ENCODE data around the gene ROR1. TPM values are rescaled to one million over a fixed set of nuclear protein-coding genes. Genes with fewer than 3 reads are reported as not detected.

ROR1 gene
- total RNA-seq, 1 experiment from 2014 or later, result not detected

DNA sequence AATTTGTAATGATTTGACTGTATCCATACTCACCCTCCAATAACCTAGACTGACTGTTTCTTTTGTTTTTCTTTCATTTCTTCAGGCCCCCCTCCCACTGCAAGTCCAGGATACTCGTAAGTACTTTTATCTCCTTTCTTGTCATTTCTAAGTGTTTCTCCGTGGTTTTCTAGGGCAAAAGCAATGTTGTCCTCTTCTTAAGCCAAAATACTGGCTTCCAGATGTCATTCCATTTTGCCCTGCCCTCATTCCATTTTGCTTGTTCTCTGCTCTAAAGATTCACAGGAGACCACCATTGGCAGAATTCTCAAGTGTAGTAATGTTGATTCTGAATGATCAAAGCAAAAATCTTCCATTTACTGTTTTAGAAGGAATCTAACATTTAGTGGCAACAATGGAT lies 276.8 kb downstream of the ROR1 start:
- in situ Hi-C loops (cut with HindIII; ENCODE audit: low sequenced_read_pairs), result no loop called here

DNA sequence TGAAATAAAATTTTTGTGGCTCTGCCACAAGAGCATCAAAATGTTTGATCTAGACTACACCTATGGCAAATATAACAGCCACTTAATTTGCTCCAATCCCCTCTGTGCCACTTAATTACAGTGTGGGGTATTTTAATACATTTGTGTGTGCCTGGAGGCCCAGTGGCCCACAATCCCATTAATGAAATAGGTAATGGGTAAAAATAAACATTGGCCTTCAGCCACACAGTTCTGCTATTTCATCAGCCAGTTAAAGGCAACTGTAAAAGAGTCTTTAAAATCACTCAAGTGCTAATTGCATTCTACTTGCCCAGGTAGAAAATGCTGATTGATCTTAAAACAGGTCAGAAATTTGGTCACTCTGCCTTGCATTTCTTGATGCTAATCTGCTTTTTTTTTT lies 278.0 kb downstream of the ROR1 start:
- no peak for DNase-seq (ENCODE audit: low spot score)
- in situ Hi-C loops (cut with HindIII; ENCODE audit: low sequenced_read_pairs), result no loop called here

More for the DNA sequence above, 276.8 kb downstream of the ROR1 start:
- no peak for DNase-seq (ENCODE audit: low spot score)

DNA sequence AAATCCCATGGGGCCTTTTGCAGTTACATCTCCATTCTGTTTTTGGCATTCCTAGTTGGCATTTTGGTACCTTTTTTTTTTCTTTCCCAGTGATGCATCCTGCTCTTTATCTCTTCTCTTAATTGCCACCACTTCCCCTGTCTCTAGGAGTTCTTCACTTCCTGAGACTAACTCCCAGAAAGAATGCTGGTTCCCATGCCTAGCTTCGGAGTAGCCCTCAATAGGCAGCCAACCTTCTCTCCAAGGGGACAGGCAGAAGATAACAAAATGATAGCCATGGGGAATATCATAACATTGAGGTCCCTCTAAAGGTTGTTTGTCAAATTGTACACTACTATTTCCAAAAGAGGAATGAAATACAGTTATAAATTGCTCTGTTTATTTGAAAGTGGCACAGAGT lies 279.0 kb downstream of the ROR1 start:
- in situ Hi-C loops (cut with HindIII; ENCODE audit: low sequenced_read_pairs), result no loop called here

DNA sequence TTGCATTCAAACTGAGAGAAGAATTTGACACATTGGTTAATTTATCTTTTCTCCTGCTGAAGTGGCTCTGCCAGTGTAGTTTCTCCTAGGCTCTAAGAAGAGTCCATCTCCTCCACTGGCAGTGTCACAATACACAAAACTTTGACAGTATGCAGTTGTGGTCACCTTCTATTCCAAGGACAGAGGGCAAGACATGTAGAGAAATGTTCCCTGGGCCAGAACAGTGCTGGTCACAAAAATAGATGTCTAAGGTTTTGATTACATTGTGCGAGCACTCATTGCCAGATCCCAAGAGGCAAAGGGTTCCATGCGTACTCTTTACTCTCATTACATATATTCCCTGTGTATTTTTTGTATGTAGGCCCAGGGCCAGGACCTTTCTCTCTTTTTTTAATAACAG lies 281.5 kb downstream of the ROR1 start:
- DNase-seq (ENCODE audit: low spot score), result no peak
- in situ Hi-C loops (cut with HindIII; ENCODE audit: low sequenced_read_pairs), result no loop called here

More for the DNA sequence above, 279.0 kb downstream of the ROR1 start:
- DNase-seq (ENCODE audit: low spot score), result no peak

DNA sequence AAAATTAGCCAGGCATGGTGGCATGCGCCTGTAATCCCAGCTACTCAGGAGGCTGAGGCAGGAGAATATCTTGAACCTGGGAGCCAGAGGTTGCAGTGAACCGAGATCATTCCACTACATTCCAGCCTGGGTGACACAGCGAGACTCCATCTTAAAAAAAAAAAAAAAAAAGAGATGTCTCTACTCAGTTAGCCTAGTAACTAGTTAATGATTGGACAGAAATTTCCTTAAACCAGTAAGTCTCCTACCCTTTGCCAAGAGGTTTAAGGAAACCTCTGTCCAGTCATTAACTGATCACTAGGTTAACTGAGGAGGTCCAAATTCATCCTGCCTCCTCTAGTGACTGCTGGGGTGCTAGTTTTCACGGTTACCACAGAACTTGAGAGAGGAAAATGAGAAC lies 285.7 kb downstream of the ROR1 start:
- in situ Hi-C loops (cut with HindIII; ENCODE audit: low sequenced_read_pairs), result no loop called here

DNA sequence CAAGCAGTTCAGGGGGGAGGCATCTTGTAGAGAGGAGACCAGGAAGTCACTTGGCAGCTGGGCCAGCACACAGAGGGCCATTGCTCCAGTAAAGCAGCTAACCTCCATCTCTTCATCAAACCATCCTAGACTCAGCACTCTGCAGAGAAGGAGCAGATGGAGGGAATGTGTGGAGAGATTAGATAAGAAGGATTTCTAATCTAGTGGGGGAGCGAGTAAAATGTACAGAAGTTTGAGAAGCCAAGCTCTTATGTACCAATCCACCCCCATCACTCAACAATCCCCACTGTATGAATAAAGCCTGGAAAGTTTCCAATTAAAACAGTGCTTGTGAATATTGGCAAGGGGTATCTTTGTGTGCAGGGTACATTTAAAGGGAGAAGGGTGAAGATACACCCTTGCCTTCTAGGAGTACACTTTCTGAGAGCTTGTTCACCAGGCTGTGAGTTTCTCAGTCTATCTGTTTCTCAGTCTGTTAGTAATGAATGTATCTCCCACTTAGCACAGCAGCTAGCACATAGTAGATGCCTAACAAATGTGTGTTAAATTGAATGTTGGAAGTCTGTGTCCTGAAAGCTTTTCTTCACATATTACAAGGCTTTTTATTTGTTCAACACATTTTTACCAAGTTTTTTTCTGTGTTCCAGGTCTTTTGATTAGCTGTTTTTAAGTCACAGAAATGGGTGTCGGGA lies 286.9 kb downstream of the ROR1 start:
- in situ Hi-C loops (cut with HindIII; ENCODE audit: low sequenced_read_pairs), result no loop called here
- no peak for DNase-seq (ENCODE audit: low spot score)

More for the DNA sequence above, 285.7 kb downstream of the ROR1 start:
- DNase-seq (ENCODE audit: low spot score), result no peak

DNA sequence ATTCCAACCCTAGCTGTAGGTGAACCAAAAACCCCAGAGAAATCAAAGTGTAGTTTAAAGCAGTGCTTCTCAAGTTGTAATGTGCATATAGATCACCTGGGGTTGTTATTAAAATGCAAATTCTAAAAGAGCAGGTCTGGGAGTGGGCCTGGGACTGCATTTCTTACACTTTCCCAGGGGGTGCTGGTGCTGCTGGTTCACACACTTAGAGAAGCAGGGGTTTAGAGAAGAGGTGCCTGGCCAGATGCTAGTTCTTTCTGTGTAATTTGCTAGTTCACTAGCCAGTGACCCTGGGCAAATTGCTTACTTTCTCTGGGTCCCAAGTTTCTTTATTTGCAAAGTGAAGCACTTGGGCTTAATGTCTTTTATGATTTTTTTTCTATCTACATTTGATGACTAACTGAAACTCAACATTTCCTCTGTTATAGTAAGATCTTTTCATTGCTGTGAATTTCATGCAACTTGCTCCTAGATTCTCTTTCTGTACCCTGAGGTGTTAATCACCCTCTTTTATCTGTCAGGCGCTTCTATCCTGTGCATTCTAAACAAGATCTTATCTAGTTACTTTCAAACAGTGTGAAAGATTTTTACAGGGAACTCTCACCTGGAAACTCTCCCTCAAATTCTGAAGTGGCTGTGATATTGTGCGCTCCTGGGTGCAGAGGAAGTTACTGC lies 287.8 kb downstream of the ROR1 start:
- DNase-seq (ENCODE audit: low spot score), result no peak
- in situ Hi-C loops (cut with HindIII; ENCODE audit: low sequenced_read_pairs), result no loop called here

DNA sequence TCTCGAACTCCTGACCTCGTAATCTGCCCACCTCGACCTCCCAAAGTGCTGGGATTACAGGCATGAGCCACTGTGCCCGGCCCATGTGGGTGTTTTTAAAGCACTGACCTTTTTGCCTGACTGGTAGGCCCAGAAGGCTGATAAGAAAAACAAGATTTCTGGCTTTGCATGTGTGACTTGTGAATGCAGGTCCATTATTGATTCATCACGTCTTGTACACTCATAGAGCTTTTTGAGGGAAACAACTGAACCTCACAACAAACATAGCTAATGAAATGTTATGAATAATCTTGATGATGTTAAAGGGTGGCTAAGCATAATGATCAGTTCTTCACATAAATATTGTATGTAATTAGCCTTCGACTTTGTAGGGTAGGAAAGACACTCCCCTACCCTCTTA lies 288.7 kb downstream of the ROR1 start:
- in situ Hi-C loops (cut with HindIII; ENCODE audit: low sequenced_read_pairs), result no loop called here
- no peak for DNase-seq (ENCODE audit: low spot score)

DNA sequence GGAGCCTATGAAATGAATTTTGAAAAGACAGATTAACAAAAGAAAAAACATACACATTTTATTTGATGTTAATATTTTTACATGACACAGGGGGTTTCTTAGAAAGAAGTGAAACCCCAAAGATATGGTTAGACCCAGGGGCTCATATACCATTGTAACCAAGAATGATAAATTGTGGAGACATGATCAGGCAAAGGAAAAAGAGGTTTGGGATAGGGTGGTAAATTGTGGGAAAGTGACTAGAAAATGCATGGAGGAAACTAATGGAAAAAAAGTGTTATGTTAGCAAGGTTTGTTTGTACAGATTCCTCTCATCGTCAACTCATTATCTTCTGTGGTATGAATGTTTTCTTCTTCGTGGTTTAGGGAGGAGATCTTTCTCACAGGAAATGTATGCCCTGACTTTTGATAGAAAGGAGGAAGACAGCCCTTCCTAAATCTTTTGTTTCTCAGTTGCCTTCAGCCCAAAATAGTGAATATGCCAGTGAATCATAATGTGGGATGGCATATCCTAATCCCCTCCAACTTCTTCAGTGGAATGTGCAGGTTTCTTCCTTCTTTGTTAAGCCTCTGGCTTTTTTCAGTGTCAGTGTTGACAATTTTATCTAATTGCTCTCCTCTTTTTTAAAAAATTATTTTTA lies 289.2 kb downstream of the ROR1 start:
- in situ Hi-C loops (cut with HindIII; ENCODE audit: low sequenced_read_pairs), result no loop called here
- no peak for DNase-seq (ENCODE audit: low spot score)

DNA sequence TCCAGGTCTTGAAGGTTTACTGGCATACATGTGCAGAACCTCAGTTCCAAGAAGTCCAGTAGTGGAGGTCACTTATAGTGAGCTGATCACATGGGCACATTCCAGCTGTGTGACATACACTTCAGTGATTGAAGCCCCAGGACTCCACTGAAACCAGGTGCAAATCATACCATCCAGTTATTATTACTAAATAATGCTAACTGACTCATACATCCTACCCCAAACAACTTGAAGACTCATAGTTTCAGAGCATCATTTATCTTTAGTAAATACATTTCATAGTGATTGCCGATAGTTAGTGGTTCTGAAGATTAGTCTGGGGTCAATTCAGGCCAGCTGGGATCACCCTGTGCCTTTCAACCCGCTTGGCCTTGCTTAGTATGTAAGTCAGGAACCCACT lies 291.8 kb downstream of the ROR1 start:
- no peak for DNase-seq (ENCODE audit: low spot score)
- in situ Hi-C loops (cut with HindIII; ENCODE audit: low sequenced_read_pairs), result no loop called here

DNA sequence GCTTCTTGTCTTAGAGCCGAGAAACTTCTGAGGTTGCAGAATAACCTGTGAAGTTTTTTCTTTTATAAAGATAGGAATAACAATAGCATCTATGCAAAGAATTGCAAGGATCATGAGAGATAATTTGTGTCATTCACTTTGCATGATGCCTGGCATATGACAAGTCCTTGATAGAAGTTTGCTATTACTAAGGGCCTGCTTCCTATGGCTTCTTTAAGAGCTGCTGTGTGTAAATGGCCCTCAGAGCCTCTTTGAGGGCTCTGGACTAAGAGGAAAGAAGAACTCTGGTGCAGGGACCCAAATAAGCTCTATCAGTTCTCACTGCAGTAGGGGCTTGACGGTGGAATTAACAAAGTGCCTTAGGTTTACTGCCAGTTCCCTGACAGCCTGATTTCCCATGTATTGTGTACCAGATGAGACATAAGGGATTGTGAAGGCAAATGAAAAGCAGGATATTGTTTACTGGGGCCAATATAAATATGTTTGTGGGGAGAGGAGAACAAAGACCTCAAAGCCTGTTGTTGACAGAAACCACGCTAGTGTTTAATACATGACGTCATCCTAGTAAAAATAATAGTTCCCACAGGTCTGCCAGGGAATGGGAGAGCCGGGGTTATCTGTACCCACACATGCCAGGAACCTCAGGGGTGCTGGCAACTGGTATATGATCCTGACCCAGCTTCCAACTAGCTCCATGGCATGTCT lies 298.4 kb downstream of the ROR1 start:
- DNase-seq (ENCODE audit: low spot score), result peak; percentile 39
- in situ Hi-C loops (cut with HindIII; ENCODE audit: low sequenced_read_pairs), result no loop called here

DNA sequence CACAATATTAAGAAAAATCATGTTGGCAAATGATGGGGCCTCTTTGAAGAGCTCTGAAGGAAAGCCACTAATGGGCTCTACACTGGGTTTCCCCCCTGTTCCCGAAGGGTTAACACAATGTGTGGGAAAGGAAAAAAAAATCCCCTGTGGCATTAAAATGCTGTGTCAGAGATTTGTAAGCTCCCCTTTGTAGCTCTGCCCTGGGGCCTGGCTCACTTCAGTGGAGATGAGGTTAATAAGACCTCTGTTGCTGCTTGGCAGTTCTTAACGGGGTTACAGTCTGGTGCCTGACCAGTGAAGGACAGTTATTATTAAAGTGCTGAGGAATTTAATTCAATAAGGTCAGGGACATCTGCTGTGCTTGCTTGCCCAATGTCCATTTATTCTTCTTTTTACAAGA lies 299.9 kb downstream of the ROR1 start:
- in situ Hi-C loops (cut with HindIII; ENCODE audit: low sequenced_read_pairs), result no loop called here
- DNase-seq (ENCODE audit: low spot score), result peak; percentile 34

DNA sequence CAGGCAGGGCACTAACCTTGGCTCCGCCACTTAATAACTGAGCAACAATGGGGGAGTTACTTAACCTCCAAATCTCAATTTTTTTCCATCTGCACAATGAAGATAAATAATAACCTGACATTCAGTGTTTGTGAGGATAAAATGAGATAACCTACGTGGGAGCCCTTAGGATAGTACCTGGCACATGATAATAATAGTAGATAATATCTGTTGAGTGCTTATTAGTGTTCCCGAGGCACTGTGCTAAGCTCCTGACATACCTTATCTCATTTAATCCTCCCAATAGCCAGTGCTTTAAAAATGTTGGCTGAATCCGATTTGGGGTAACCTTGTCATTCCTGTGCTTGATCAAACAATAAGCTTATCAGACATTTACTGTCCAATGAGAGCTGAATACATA lies 300.9 kb downstream of the ROR1 start:
- DNase-seq (ENCODE audit: low spot score), result no peak

DNA sequence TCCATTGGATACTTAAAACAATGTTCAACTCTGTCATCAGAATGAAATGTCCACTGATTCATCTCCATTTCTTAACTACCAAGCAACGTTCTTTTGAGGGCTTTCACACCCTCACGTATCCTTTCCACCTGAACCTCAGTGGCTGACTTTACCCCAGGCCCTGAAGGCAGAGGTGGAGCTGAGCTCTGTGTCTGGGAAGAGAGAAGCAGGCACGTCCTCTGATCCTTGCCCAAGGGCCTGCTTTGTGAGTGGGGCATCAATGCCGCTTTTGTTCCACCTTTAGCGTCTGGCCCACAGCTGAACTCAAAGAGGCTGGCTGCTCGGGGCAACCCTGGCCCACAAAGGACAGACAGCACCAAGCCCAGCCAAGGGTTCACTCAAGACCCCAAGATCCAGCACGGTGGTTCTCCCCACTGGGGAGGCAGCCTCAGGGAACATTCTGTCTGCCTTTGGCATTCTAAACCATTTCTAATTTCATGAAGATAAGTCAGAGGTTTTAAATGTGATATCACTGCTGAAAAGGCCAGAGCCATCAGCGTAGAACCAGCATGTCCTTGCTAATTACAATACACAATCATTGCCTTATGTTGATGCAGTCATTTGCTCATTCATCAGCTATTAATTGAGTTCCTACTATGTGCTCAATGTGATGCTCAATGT lies 303.6 kb downstream of the ROR1 start:
- no peak for DNase-seq (ENCODE audit: low spot score)
- in situ Hi-C loops (cut with HindIII; ENCODE audit: low sequenced_read_pairs), result no loop called here

More for the DNA sequence above, 300.9 kb downstream of the ROR1 start:
- in situ Hi-C loops (cut with HindIII; ENCODE audit: low sequenced_read_pairs), result no loop called here

DNA sequence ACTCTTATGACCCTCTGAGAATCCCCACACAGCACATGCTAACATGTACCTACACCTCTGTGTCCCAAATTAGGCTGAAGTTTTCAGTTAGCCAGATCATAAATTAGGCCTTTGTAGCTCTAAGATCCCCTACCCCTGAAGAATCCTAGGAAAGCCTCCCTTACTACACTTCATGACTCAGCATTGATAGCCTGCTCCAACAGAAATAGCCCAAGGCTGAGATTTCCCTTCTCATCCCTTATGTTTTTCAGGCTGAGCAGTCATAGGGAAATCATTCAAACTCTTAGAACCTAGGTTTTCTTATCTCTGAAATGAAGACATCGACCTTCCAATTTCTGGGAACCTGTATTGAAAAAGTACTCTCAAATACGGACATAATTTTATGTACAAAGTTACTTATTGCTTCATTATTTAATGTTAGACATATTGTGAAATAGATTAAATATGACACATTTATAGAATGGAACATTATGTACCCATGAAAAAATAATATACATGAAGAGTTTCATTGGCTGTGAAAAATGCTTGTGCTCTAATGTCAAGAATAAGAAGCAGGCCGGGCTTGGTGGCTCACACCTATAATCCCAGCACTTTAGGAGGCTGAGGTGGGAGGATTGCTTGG lies 307.2 kb downstream of the ROR1 start:
- DNase-seq (ENCODE audit: low spot score), result no peak
- in situ Hi-C loops (cut with HindIII; ENCODE audit: low sequenced_read_pairs), result no loop called here

DNA sequence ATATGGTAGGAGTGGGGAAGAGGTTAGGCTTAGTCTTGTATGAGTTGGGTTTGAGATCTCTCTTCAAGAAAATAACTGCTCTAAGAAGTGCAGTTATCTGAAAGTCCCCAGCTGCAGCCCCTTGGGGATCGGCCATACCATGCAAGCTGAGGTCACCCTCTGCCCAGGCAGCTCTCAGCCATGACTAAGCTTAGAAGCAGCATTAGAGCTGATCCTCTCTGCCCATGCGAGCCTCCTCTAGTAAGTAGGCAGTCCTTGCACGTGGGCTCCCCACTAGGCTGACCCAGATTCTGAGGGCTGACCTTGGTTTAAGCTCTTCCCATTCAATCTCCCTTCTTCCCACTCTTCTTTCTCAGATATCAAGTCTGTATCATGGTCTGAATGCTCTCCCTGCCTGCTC lies 308.6 kb downstream of the ROR1 start:
- in situ Hi-C loops (cut with HindIII; ENCODE audit: low sequenced_read_pairs), result no loop called here
- no peak for DNase-seq (ENCODE audit: low spot score)

DNA sequence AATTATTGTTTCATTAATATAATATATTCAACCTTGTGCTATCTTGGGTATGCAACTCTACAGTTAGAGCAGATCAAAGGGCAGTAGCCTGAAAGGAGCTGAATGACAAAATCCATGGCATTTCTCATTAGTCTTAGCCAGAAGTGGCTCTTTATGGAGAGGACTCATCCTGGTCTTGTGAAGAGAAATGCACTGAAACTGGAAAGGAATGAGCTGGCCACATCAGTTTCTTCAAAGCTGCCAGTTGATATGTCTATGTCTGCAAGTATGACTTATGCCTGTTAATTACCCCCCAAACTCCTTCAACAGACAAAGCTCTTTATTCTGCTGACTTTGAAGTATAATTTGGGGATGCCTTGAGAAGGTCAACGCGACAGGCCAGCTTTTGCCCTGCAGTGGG lies 310.6 kb downstream of the ROR1 start:
- no peak for DNase-seq (ENCODE audit: low spot score)
- in situ Hi-C loops (cut with HindIII; ENCODE audit: low sequenced_read_pairs), result no loop called here

DNA sequence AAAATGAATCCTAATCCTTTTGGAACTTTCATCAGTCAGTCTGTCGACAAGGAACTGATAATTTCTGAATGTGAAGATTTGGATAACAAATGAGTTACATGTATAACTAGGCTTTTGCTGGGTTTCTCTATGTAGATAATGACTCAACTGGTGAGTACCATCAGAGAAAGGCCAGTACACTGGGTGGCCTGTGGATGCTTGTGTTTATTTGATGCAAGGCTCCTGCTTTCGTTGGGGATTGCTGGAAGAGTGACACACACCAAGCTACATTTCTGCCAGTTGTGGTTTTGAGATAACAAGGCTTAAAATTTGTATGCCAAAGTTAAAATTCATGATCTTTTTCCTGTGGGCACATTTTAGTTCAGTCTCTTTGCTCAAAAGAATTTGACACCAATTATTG lies 314.0 kb downstream of the ROR1 start:
- in situ Hi-C loops (cut with HindIII; ENCODE audit: low sequenced_read_pairs), result no loop called here
- no peak for DNase-seq (ENCODE audit: low spot score)

DNA sequence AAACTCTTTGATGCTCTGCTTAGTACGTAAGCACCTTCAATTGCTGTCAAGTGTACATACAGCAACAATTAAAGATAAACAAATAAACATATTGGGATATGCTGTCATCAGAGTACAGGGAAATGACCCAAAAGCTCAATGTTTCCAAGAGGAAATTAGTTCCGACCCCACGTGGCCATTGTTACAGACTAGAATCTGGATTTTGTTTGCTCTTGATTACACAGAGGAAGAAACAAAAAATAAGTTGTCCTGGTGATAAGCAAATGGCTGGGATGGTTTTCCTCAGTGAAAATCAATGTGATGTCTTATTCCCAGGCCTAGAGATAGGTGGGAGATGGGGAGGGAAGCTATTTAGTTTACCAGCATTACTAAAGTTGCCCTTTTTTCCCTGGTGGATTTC lies 316.6 kb downstream of the ROR1 start:
- DNase-seq (ENCODE audit: low spot score), result no peak
- in situ Hi-C loops (cut with HindIII; ENCODE audit: low sequenced_read_pairs), result no loop called here
